ENCODE measurements around the gene FOXO6.

DNA sequence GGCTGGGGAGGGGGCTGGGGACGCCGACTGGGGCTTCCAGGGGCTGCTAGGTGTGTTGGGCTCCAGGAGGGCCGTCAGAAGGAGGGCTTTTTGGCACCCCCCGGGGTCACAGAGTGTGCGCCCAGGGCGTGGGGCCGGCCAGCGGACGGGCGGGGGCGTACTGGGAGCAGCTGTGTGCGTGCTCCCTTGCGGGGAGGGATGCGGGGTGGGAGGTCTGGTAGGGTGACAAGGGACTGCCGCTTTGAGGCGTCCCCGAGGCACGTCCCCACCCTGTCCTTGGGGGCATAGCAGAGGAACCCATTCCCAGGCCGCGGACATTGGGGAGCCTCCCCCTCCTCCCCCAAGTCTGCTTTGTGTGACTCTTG is 1.1 kb downstream of the FOXO6 start:
- no peak for TF ChIP-seq EZH2 (IDR thresholded peaks at IDR 0.05; ENCODE audit: borderline replicate concordance, low read length)
- TF ChIP-seq, protein P1, sequence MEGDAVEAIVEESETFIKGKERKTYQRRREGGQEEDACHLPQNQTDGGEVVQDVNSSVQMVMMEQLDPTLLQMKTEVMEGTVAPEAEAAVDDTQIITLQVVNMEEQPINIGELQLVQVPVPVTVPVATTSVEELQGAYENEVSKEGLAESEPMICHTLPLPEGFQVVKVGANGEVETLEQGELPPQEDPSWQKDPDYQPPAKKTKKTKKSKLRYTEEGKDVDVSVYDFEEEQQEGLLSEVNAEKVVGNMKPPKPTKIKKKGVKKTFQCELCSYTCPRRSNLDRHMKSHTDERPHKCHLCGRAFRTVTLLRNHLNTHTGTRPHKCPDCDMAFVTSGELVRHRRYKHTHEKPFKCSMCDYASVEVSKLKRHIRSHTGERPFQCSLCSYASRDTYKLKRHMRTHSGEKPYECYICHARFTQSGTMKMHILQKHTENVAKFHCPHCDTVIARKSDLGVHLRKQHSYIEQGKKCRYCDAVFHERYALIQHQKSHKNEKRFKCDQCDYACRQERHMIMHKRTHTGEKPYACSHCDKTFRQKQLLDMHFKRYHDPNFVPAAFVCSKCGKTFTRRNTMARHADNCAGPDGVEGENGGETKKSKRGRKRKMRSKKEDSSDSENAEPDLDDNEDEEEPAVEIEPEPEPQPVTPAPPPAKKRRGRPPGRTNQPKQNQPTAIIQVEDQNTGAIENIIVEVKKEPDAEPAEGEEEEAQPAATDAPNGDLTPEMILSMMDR (IDR thresholded peaks at IDR 0.05; ENCODE audit: low read length), result no peak
